IMR-90 (cell line): ENCODE data around the gene ARVCF. TPM values are rescaled to one million over a fixed set of nuclear protein-coding genes. Genes with fewer than 3 reads are reported as not detected.
A peak's percentile ranks its signal among the peaks of the same experiment; 100 is the strongest.

Experiments used
- ATAC-seq: fragments of 200-7000 bp; cut with Tn5 transposase; 2 replicates; pipeline ENCODE4 v1.9.1; 2020; ENCODE audit warnings: low read depth, mild to moderate bottlenecking, moderate library complexity
- BruUV-seq: library from RNA; stranded (reverse); fragments of 400-500 nt; replicated peaks from 2 replicates; lab custom pipeline; 2021; lab: Mats Ljungman, UMichigan
- CTCF ChIA-PET: fragments of 300-600 bp; formaldehyde crosslinking; extraction: SDS; loops from one replicate; lab custom pipeline; 2021; ENCODE audit warnings: antibody characterized with exemption; lab: Yijun Ruan, JAX
- POLR2A ChIA-PET: fragments of 300-600 bp; sonication (Branson Sonifier 250); formaldehyde crosslinking; loops from one replicate; lab custom pipeline; 2022; ENCODE audit warnings: antibody characterized with exemption; ENCODE audit not compliant: unreplicated experiment; lab: Charles Lee
- DNase-seq: peaks from one replicate; pipeline ENCODE4 v3.0.0; 2013
- H2AFZ ChIP-seq: replicated peaks from 2 replicates; pipeline ENCODE3; 2013; ENCODE audit warnings: low read length, mild to moderate bottlenecking; ENCODE audit not compliant: poor library complexity
- H2AK5ac ChIP-seq: 2 replicates; pipeline ENCODE4 v1.6.1; 2013; ENCODE audit warnings: low read depth, low read length, inconsistent platforms
- H2AK9ac ChIP-seq: replicated peaks from 2 replicates; pipeline ENCODE3; 2013; ENCODE audit warnings: mild to moderate bottlenecking, low read depth, low read length, moderate library complexity; ENCODE audit not compliant: poor library complexity
- H2BK120ac ChIP-seq: 2 replicates; pipeline ENCODE4 v1.6.1; 2013; ENCODE audit warnings: low read depth, low read length, inconsistent platforms
- H2BK15ac ChIP-seq: 3 replicates; pipeline ENCODE4 v1.6.1; 2013; ENCODE audit warnings: low read depth, low read length, inconsistent platforms
- H2BK20ac ChIP-seq: 2 replicates; pipeline ENCODE4 v1.6.1; 2013; ENCODE audit warnings: low read depth, mild to moderate bottlenecking, inconsistent platforms, low read length, moderate library complexity
- H2BK5ac ChIP-seq: 2 replicates; pipeline ENCODE4 v1.6.1; 2013; ENCODE audit warnings: mild to moderate bottlenecking, low read depth, low read length, inconsistent platforms; ENCODE audit not compliant: poor library complexity, severe bottlenecking
- H3K14ac ChIP-seq: replicated peaks from 2 replicates; pipeline ENCODE4 v1.6.1; 2013; ENCODE audit warnings: low read depth, low read length, inconsistent platforms
- H3K18ac ChIP-seq: 2 replicates; pipeline ENCODE4 v1.6.1; 2013; ENCODE audit warnings: low read depth, low read length, control low read depth
- H3K23ac ChIP-seq: 2 replicates; pipeline ENCODE4 v1.6.1; 2013; ENCODE audit warnings: low read depth, low read length, inconsistent platforms
- H3K27ac ChIP-seq: 2 replicates; pipeline ENCODE4 v1.5.1; 2013; ENCODE audit warnings: mild to moderate bottlenecking, control low read depth, low read length; ENCODE audit not compliant: insufficient read depth
- H3K27me3 ChIP-seq: 2 replicates; pipeline ENCODE4 v1.6.1; 2013; ENCODE audit warnings: low read length; ENCODE audit not compliant: control insufficient read depth, insufficient read depth
- H3K36me3 ChIP-seq: 2 replicates; pipeline ENCODE4 v1.6.1; 2013; ENCODE audit warnings: low read length, mixed read lengths; ENCODE audit not compliant: control insufficient read depth, insufficient read depth
- H3K4ac ChIP-seq: 2 replicates; pipeline ENCODE4 v1.6.1; 2013; ENCODE audit warnings: low read depth, low read length, inconsistent platforms
- H3K4me1 ChIP-seq: 2 replicates; pipeline ENCODE4 v1.6.1; 2013; ENCODE audit warnings: low read length, mixed read lengths; ENCODE audit not compliant: control insufficient read depth, insufficient read depth
- H3K4me2 ChIP-seq: 2 replicates; pipeline ENCODE4 v1.6.1; 2013; ENCODE audit warnings: low read depth, mild to moderate bottlenecking, control low read depth, low read length, moderate library complexity
- H3K4me3 ChIP-seq: 2 replicates; pipeline ENCODE4 v1.5.1; 2013; ENCODE audit warnings: low read depth, mild to moderate bottlenecking, control low read depth, low read length, moderate library complexity; ENCODE audit not compliant: insufficient read depth
- H3K56ac ChIP-seq: 2 replicates; pipeline ENCODE4 v1.6.1; 2013; ENCODE audit warnings: low read length, inconsistent platforms; ENCODE audit not compliant: insufficient read depth; ENCODE audit errors: extremely low read depth
- H3K79me1 ChIP-seq, 2 experiments: 2 replicates each; pipeline ENCODE4 v1.6.1; 2013; ENCODE audit warnings: low read length in 2 of 2, inconsistent platforms in 1 of 2, low read depth in 1 of 2
- H3K9ac ChIP-seq: 2 replicates; pipeline ENCODE4 v1.6.1; 2013; ENCODE audit warnings: low read depth, low read length, control low read depth
- H3K9me1 ChIP-seq: 2 replicates; pipeline ENCODE4 v1.6.1; 2013; ENCODE audit warnings: low read length, inconsistent platforms; ENCODE audit not compliant: insufficient read depth
- H3K9me3 ChIP-seq: 2 replicates; pipeline ENCODE4 v1.6.1; 2013; ENCODE audit warnings: low read length; ENCODE audit not compliant: control insufficient read depth, insufficient read depth
- H4K20me1 ChIP-seq: 2 replicates; pipeline ENCODE4 v1.6.1; 2013; ENCODE audit warnings: low read length, inconsistent platforms; ENCODE audit not compliant: insufficient read depth
- H4K5ac ChIP-seq: 2 replicates; pipeline ENCODE4 v1.6.1; 2013; ENCODE audit warnings: mild to moderate bottlenecking, low read depth, low read length, control low read depth
- H4K8ac ChIP-seq, 2 experiments: 2 replicates each; pipeline ENCODE4 v1.6.1; 2013; ENCODE audit warnings: low read depth in 2 of 2, low read length in 2 of 2, control low read depth in 1 of 2, inconsistent platforms in 1 of 2
- H4K91ac ChIP-seq: 2 replicates; pipeline ENCODE4 v1.6.1; 2013; ENCODE audit warnings: low read depth, low read length, inconsistent platforms; ENCODE audit not compliant: insufficient read depth
- BHLHE40 ChIP-seq: fragments of 150-350 bp; IDR thresholded peaks from 2 replicates; pipeline ENCODE4 v1.6.1; 2016; ENCODE audit warnings: mild to moderate bottlenecking, low read depth, low read length
- CEBPB ChIP-seq: IDR thresholded peaks from 2 replicates; pipeline ENCODE4 v1.6.1; 2012; ENCODE audit warnings: low read depth, low read length, improper control_type of control experiment
- FOS ChIP-seq: fragments of 150-350 bp; IDR thresholded peaks from 2 replicates; pipeline ENCODE4 v1.6.1; 2016; ENCODE audit warnings: low read depth, low read length
- MAFK ChIP-seq: IDR thresholded peaks from 2 replicates; pipeline ENCODE4 v1.6.1; 2012; ENCODE audit warnings: low read depth, low read length, improper control_type of control experiment
- POLR2A ChIP-seq: IDR thresholded peaks from 2 replicates; pipeline ENCODE4 v1.6.1; 2012; ENCODE audit warnings: mild to moderate bottlenecking, low read depth, low read length
- RAD21 ChIP-seq: IDR thresholded peaks from 2 replicates; pipeline ENCODE4 v1.6.1; 2012; ENCODE audit warnings: low read length, improper control_type of control experiment
- WGBS, 2 experiments: methylation state at CpG; one replicate each; pipeline versions ENCODE4 v1.1.5 to v1.1.7; 2013; ENCODE audit warnings: missing lambda C conversion rate in 2 of 2; ENCODE audit not compliant: insufficient read length in 1 of 2; ENCODE audit errors: extremely low coverage in 2 of 2; 5-methylcytosine and 5-hydroxymethylcytosine counted together
- dilution Hi-C: fragments of 300-500 bp; cut with HindIII; formaldehyde crosslinking; loops from one replicate; pipeline ENCODE4 v1.14.3; 2018; ENCODE audit warnings: low sequenced_read_pairs; ENCODE audit not compliant: unreplicated experiment
- in situ Hi-C: fragments of 300-500 bp; cut with MboI; formaldehyde crosslinking; loops from 3 replicates; pipeline ENCODE4 v1.14.3; 2019; ENCODE audit warnings: low sequenced_read_pairs, inconsistent platforms, mixed read lengths
- intact Hi-C: fragments of 100-400 bp; cut with micrococcal nuclease; formaldehyde crosslinking; loops from 2 replicates; pipeline ENCODE4 v1.10.0; 2022
- polyA plus RNA-seq, 3 experiments: library from polyadenylated mRNA; depleted of rRNA; stranded (reverse); fragments of >200 nt; gene quantifications; 2 replicates each; pipeline ENCODE4 v1.2.3, GENCODE V29; 2012; ENCODE audit warnings: low replicate concordance in 1 of 3
- total RNA-seq: library from RNA; depleted of rRNA; stranded (reverse); fragments of >200 nt; gene quantifications from 2 replicates; pipeline ENCODE4 v1.2.3, GENCODE V29; 2012
- TF ChIP-seq, protein P1 (sequence below): fragments of 150-350 bp; IDR thresholded peaks from 2 replicates; pipeline ENCODE4 v1.6.1; 2016; ENCODE audit warnings: low read depth, mild to moderate bottlenecking, low read length, moderate library complexity, borderline replicate concordance

ARVCF gene
- total and polyA plus RNA-seq, 2 of the 4 experiments (the other 2 are of a cell fraction), result 8.6 to 14.1 TPM

- BruUV-seq, result no TSS peak
- POLR2A ChIA-PET, result no interaction called here
Observed at GRCh38 chr22:19968450-19968891, 48.2 kb downstream of the ARVCF start.

More at GRCh38 chr22:19968450-19968891, 48.2 kb downstream of the ARVCF start:
- H3K9me1 ChIP-seq, result no peaks in the 10 kb centered on the region
- H3K4me1 ChIP-seq, result peaks cover 1% of the 10 kb centered on the region; the same call in 1 of the 2 replicates
- no peak overlapping the region for H3K4me3 ChIP-seq
- H3K36me3 ChIP-seq, result peaks cover 72% of the 10 kb centered on the region
- no peak overlapping the region for H2AK9ac ChIP-seq
- no peak overlapping the region for H3K4ac ChIP-seq
- dilution Hi-C loops, result no loop called here
- peaks cover 1 to 8% of the 10 kb centered on the region in 2 experiments; a peak in 1 of 4 replicates for H3K79me1 ChIP-seq
- ATAC-seq (no peak), DNase-seq (no peak)
- CTCF ChIA-PET, result interaction anchor here (1.2 kb wide), 1 partner anchor 45 kb away, joined by 7 read pairs; no protein-coding TSS in a partner anchor
- H3K56ac ChIP-seq, result no peak overlapping the region
- peak overlapping the region; percentile 35 for H2AFZ ChIP-seq
- no peak overlapping the region for H3K14ac ChIP-seq
- H4K20me1 ChIP-seq, result peaks cover 26% of the 10 kb centered on the region
- no peak overlapping the region for H4K91ac ChIP-seq
- no peaks in the 10 kb centered on the region for H3K9me3 ChIP-seq
- H2BK15ac ChIP-seq, result no peak overlapping the region
- no peak overlapping the region for H2AK5ac ChIP-seq
- no peak overlapping the region for H2BK120ac ChIP-seq
- intact Hi-C loops, result no loop called here
- no peak overlapping the region for H3K27ac ChIP-seq
- H3K23ac ChIP-seq, result no peak overlapping the region
- H4K8ac ChIP-seq, result no peak overlapping the region
- no peak overlapping the region for H3K9ac ChIP-seq
- 88% methylated on average over 10 of the region's 18 CpGs; no CpG with 5 or more reads in 1 of the 2 experiments for WGBS, 2 experiments
- H3K18ac ChIP-seq, result no peak overlapping the region
- H4K5ac ChIP-seq, result no peak overlapping the region
- TF ChIP-seq RAD21, result no peak
- TF ChIP-seq MAFK, result no peak
- no peak for TF ChIP-seq POLR2A
- TF ChIP-seq, protein P1, sequence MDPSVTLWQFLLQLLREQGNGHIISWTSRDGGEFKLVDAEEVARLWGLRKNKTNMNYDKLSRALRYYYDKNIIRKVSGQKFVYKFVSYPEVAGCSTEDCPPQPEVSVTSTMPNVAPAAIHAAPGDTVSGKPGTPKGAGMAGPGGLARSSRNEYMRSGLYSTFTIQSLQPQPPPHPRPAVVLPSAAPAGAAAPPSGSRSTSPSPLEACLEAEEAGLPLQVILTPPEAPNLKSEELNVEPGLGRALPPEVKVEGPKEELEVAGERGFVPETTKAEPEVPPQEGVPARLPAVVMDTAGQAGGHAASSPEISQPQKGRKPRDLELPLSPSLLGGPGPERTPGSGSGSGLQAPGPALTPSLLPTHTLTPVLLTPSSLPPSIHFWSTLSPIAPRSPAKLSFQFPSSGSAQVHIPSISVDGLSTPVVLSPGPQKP, result no peak
- TF ChIP-seq BHLHE40, result no peak
- no peak for TF ChIP-seq CEBPB
- TF ChIP-seq FOS, result no peak
- H3K4me2 ChIP-seq, result no peak overlapping the region
- H3K27me3 ChIP-seq, result no peaks in the 10 kb centered on the region
- no peak overlapping the region for H2BK20ac ChIP-seq
- in situ Hi-C loops, result no loop called here
- H2BK5ac ChIP-seq, result no peak overlapping the region
